ENCODE results near the gene CBX5. TPM values are rescaled to one million over a fixed set of nuclear protein-coding genes. Genes with fewer than 3 reads are reported as not detected.

CBX5 gene
- total and polyA plus RNA-seq, 9 of the 15 experiments (the other 6 are each of a cell fraction or from before 2014, with no cell fraction given), result 32.6 to 102 (median 59.2) TPM

- BruUV-seq (replicated peaks), result no TSS peak
- H3K4me3 ChIP-seq, result no peak overlapping the region
- DNase-seq (ENCODE audit: extremely low read depth in 1 of 4, low spot score in 3 of 4) (no peak), FAIRE-seq (no peak), ATAC-seq (no peak)
- in situ Hi-C loops (cut with MboI) (loop anchor here (5.0 to 25.0 kb wide), 2 partner anchors 145 to 460 kb away; partner anchors contain the start of gene CISTR), intact Hi-C loops (cut with micrococcal nuclease) (loop anchor here (5.0 kb wide), 2 partner anchors 65 to 215 kb away; no protein-coding TSS in a partner anchor)
- no peaks in the 10 kb centered on the region for H3K36me3 ChIP-seq (ENCODE audit: control insufficient read depth, insufficient read depth, low read length)
- H3K4me2 ChIP-seq (ENCODE audit: insufficient read depth, low read length), result no peak overlapping the region
- H3K9me3 ChIP-seq (replicated peaks; ENCODE audit: control insufficient read depth, insufficient read depth, low read depth, low read length), result no peaks in the 10 kb centered on the region
- H2AFZ ChIP-seq (ENCODE audit: low read depth, low read length), result 0 out of 2 replicates have a peak overlapping the region, but pooled peaks have one; percentile 41
- H4K20me1 ChIP-seq (replicated peaks; ENCODE audit: control insufficient read depth, insufficient read depth, low read length), result no peaks in the 10 kb centered on the region
- ChIA-PET POLR2A (interaction anchor here (0.6 to 3.2 kb wide), 4 partner anchors 9 to 135 kb away, joined by 3 to 18 read pairs (median 3); partner anchors contain the start of genes CBX5 and HNRNPA1), CTCF (ENCODE audit: low intra/inter-chr PET ratio) (interaction anchor here (0.6 kb wide), 1 partner anchor 73 kb away, joined by 3 read pairs; no protein-coding TSS in a partner anchor)
- H3K9ac ChIP-seq (ENCODE audit: insufficient read depth in 1 of 2, low read depth in 2 of 2, low read length in 2 of 2), result no peak overlapping the region
- no peaks in the 10 kb centered on the region for H3K27me3 ChIP-seq (ENCODE audit: control insufficient read depth in 2 of 2, insufficient read depth in 2 of 2, low read length in 2 of 2)
- no peak overlapping the region for H3K27ac ChIP-seq (ENCODE audit: extremely low read depth, low read depth, low read length)
- no peaks in the 10 kb centered on the region for H3K79me2 ChIP-seq (ENCODE audit: control insufficient read depth, insufficient read depth, low read length)
- peaks cover 22 to 24% of the 10 kb centered on the region in 2 experiments; a peak in 4 of 5 replicates for H3K4me1 ChIP-seq (replicated peaks in 1 of 2; ENCODE audit: control insufficient read depth in 2 of 2, insufficient read depth in 2 of 2, low read length in 2 of 2)
- no peaks in the 10 kb centered on the region for H3K9me1 ChIP-seq (ENCODE audit: control insufficient read depth, insufficient read depth, low read length)
- 21% methylated on average over 1 of the region's 1 CpG for WGBS (ENCODE audit: insufficient coverage, low coverage, missing lambda C conversion rate)
- no peak for TF ChIP-seq SP2 (IDR thresholded peaks at IDR 0.05; ENCODE audit: extremely low read depth, low read depth, low read length, poor library complexity, severe bottlenecking)
- TF ChIP-seq, protein P1, sequence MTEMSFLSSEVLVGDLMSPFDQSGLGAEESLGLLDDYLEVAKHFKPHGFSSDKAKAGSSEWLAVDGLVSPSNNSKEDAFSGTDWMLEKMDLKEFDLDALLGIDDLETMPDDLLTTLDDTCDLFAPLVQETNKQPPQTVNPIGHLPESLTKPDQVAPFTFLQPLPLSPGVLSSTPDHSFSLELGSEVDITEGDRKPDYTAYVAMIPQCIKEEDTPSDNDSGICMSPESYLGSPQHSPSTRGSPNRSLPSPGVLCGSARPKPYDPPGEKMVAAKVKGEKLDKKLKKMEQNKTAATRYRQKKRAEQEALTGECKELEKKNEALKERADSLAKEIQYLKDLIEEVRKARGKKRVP (CRISPR knock-in tag; IDR thresholded peaks at IDR 0.05), result no peak
- TF ChIP-seq, protein P2, sequence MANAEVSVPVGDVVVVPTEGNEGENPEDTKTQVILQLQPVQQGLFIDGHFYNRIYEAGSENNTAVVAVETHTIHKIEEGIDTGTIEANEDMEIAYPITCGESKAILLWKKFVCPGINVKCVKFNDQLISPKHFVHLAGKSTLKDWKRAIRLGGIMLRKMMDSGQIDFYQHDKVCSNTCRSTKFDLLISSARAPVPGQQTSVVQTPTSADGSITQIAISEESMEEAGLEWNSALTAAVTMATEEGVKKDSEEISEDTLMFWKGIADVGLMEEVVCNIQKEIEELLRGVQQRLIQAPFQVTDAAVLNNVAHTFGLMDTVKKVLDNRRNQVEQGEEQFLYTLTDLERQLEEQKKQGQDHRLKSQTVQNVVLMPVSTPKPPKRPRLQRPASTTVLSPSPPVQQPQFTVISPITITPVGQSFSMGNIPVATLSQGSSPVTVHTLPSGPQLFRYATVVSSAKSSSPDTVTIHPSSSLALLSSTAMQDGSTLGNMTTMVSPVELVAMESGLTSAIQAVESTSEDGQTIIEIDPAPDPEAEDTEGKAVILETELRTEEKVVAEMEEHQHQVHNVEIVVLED (CRISPR knock-in tag; IDR thresholded peaks at IDR 0.05), result no peak
- TF ChIP-seq, protein P3, sequence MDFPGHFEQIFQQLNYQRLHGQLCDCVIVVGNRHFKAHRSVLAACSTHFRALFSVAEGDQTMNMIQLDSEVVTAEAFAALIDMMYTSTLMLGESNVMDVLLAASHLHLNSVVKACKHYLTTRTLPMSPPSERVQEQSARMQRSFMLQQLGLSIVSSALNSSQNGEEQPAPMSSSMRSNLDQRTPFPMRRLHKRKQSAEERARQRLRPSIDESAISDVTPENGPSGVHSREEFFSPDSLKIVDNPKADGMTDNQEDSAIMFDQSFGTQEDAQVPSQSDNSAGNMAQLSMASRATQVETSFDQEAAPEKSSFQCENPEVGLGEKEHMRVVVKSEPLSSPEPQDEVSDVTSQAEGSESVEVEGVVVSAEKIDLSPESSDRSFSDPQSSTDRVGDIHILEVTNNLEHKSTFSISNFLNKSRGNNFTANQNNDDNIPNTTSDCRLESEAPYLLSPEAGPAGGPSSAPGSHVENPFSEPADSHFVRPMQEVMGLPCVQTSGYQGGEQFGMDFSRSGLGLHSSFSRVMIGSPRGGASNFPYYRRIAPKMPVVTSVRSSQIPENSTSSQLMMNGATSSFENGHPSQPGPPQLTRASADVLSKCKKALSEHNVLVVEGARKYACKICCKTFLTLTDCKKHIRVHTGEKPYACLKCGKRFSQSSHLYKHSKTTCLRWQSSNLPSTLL (IDR thresholded peaks at IDR 0.05), result no peak
- TF ChIP-seq ZNF445 (CRISPR knock-in tag; IDR thresholded peaks at IDR 0.05; ENCODE audit: low read depth), result no peak
- no peak for TF ChIP-seq FUS (optimal IDR thresholded peaks at IDR 0.05; ENCODE audit: low read depth, low read length)
- no peak for TF ChIP-seq NFE2L1 (tag; IDR thresholded peaks at IDR 0.05; ENCODE audit: borderline replicate concordance, low read depth)
- TF ChIP-seq ZNF398 (CRISPR knock-in tag; IDR thresholded peaks at IDR 0.05), result no peak
- no peak for TF ChIP-seq DEAF1 (CRISPR knock-in tag; IDR thresholded peaks at IDR 0.05)
- TF ChIP-seq NELFE (IDR thresholded peaks at IDR 0.05; ENCODE audit: insufficient read depth, insufficient read length), result no peak
These were observed 57.3 kb downstream of the CBX5 start for GRCh38 chr12:54222609-54223008.
